Lower lobe of right lung (tissue), 2 donors: ENCODE results near the gene DAPK3. TPM values are rescaled to one million over a fixed set of nuclear protein-coding genes. Genes with fewer than 3 reads are reported as not detected.
"Not testable (repeated sequence)": the region's sequence is repeated elsewhere in the genome, so short reads cannot be mapped to it uniquely, and the experiment has no call there.

Experiments
- ATAC-seq, 2 donors: fragments of 200-7000 bp; cut with Tn5 transposase; one replicate each; pipeline ENCODE4 v1.9.1; 2020 to 2022; ENCODE audit warnings: mild to moderate bottlenecking in 2 of 2, moderate library complexity in 2 of 2
- DNase-seq: peaks from one replicate; pipeline ENCODE4 v3.0.0-alpha.2; 2020
- H3K27ac ChIP-seq: fragments of 200-600 bp; one replicate; pipeline ENCODE4 v1.8.0; 2022
- H3K27me3 ChIP-seq: fragments of 200-600 bp; one replicate; pipeline ENCODE4 v1.8.0; 2022; ENCODE audit warnings: low read depth
- H3K36me3 ChIP-seq: fragments of 200-600 bp; one replicate; pipeline ENCODE4 v1.8.0; 2022; ENCODE audit warnings: mild to moderate bottlenecking
- H3K4me1 ChIP-seq: fragments of 200-600 bp; one replicate; pipeline ENCODE4 v1.8.0; 2022
- H3K4me3 ChIP-seq: fragments of 200-600 bp; one replicate; pipeline ENCODE4 v1.8.0; 2022; ENCODE audit warnings: mild to moderate bottlenecking
- H3K9me3 ChIP-seq: fragments of 200-600 bp; one replicate; pipeline ENCODE4 v1.8.0; 2022
- CTCF ChIP-seq: fragments of 200-600 bp; IDR thresholded peaks from one replicate; pipeline ENCODE4 v1.8.0; 2022; ENCODE audit warnings: antibody characterized with exemption, mild to moderate bottlenecking
- intact Hi-C: fragments of 100-400 bp; cut with DNase I; formaldehyde crosslinking; loops from one replicate; pipeline ENCODE4 v1.11.0; 2022
- total RNA-seq: library from RNA; stranded (reverse); fragmentation: NEBNext Ultra II Directional; extraction: Animal tissue kit (Norgen Biotek cat#: 25700); gene quantifications from one replicate; pipeline ENCODE4 v1.2.1, GENCODE V29; 2021
- donor health status: DM: no; HTN: yes; CAD: no; lungs with severe emphysema.

Gene DAPK3
- total RNA-seq, 1 donor from 2014 or later: 50.5 TPM

- no peaks in the 10 kb centered on the region for H3K9me3 ChIP-seq
- no peaks in the 10 kb centered on the region for H3K27me3 ChIP-seq
- intact Hi-C loops: no loop called here
- H3K4me1 ChIP-seq: peaks cover 47% of the 10 kb centered on the region
- peaks cover 47% of the 10 kb centered on the region for H3K36me3 ChIP-seq
- peak overlapping the region; percentile 81 for H3K4me3 ChIP-seq
- DNase-seq (peak; percentile 81), ATAC-seq (peak; percentile 82 to 87)
- no peak for TF ChIP-seq CTCF
- H3K27ac ChIP-seq: peak overlapping the region; percentile 92
These were observed 2.1 kb downstream of the DAPK3 start for GRCh38 chr19:3968556-3969434.

GRCh38 chr19:3967983-3968382, 2.9 kb downstream of the DAPK3 start:
- intact Hi-C loops, ATAC-seq, H3K27me3 ChIP-seq, DNase-seq, H3K9me3 ChIP-seq: not testable (repeated sequence)
- H3K27ac ChIP-seq: peak overlapping the region; percentile 92
- H3K4me1 ChIP-seq: peaks cover 47% of the 10 kb centered on the region
- peak overlapping the region; percentile 18 for H3K4me3 ChIP-seq
- peaks cover 55% of the 10 kb centered on the region for H3K36me3 ChIP-seq

GRCh38 chr19:3966051-3967017, 4.6 kb downstream of the DAPK3 start:
- Histone ChIP-seq H3K9me3 (no peaks in the 10 kb centered on the region), H3K4me1 (peaks cover 44% of the 10 kb centered on the region), H3K27ac (peak overlapping the region; percentile 92), H3K4me3 (no peak overlapping the region), H3K27me3 (no peaks in the 10 kb centered on the region), H3K36me3 (peaks cover 72% of the 10 kb centered on the region)
- TF ChIP-seq CTCF: no peak
- DNase-seq (no peak), ATAC-seq (no peak)
- intact Hi-C loops: no loop called here

- TF ChIP-seq CTCF: no peak
- intact Hi-C loops: no loop called here
- H3K27ac ChIP-seq: no peak overlapping the region
These were observed 6.4 kb downstream of the DAPK3 start for GRCh38 chr19:3964256-3965194.

GRCh38 chr19:3963458-3964255, 7.2 kb downstream of the DAPK3 start:
- Histone ChIP-seq H3K27me3 (no peaks in the 10 kb centered on the region), H3K9me3 (no peaks in the 10 kb centered on the region), H3K36me3 (peaks cover 98% of the 10 kb centered on the region), H3K4me3 (no peak overlapping the region), H3K27ac (no peak overlapping the region), H3K4me1 (peaks cover 25% of the 10 kb centered on the region)
- intact Hi-C loops: no loop called here
- ATAC-seq (no peak), DNase-seq (no peak)
- TF ChIP-seq CTCF: no peak

More at GRCh38 chr19:3964256-3965194, 6.4 kb downstream of the DAPK3 start:
- Histone ChIP-seq H3K4me1 (peaks cover 33% of the 10 kb centered on the region), H3K4me3 (no peak overlapping the region), H3K9me3 (no peaks in the 10 kb centered on the region), H3K27me3 (no peaks in the 10 kb centered on the region), H3K36me3 (peaks cover 90% of the 10 kb centered on the region)
- ATAC-seq (no peak), DNase-seq (no peak)
